ENCODE measurements around the gene IMPA2.
"Not testable (repeated sequence)": the region's sequence is repeated elsewhere in the genome, so short reads cannot be mapped to it uniquely, and the experiment has no call there.

Gene IMPA2

GRCh38 chr18:12072996-12073395, 91.7 kb downstream of the IMPA2 start:
- DNase-seq (ENCODE audit: low read depth in 2 of 2): no peak

- no peak for DNase-seq (ENCODE audit: low read depth in 2 of 2)
Observed at GRCh38 chr18:12074736-12075135, 93.4 kb downstream of the IMPA2 start.

GRCh38 chr18:12076424-12077140, 95.3 kb downstream of the IMPA2 start:
- DNase-seq (ENCODE audit: low read depth in 2 of 2): no peak

GRCh38 chr18:12077994-12078393, 96.7 kb downstream of the IMPA2 start:
- not testable (repeated sequence) for DNase-seq (ENCODE audit: low read depth in 2 of 2)

- no peak for DNase-seq (ENCODE audit: low read depth in 2 of 2)
Observed at GRCh38 chr18:12079491-12080237, 98.4 kb downstream of the IMPA2 start.
